GM12892 (cell line): Measurements from ENCODE around the gene PSPN. TPM values are rescaled to one million over a fixed set of nuclear protein-coding genes. Genes with fewer than 3 reads are reported as not detected.

Experiments used
- DNase-seq: peaks from one replicate; pipeline ENCODE4 v3.0.0; 2011; ENCODE audit not compliant: insufficient read length
- FAIRE-seq: peaks from 2 replicates; lab custom pipeline; 2011; peaks lifted over from hg19 to GRCh38; lab: Jason Lieb, UNC
- POLR2A ChIP-seq: IDR thresholded peaks from 2 replicates; pipeline ENCODE4 v1.6.1; 2011; ENCODE audit warnings: low read depth, low read length, control low read depth
- POLR2AphosphoS5 ChIP-seq: IDR thresholded peaks from 2 replicates; pipeline ENCODE4 v1.6.1; 2011; ENCODE audit warnings: low read depth, low read length, control low read depth
- TAF1 ChIP-seq: IDR thresholded peaks from 2 replicates; pipeline ENCODE4 v1.6.1; 2011; ENCODE audit warnings: low read depth, mild to moderate bottlenecking, control low read depth, low read length, borderline replicate concordance
- polyA plus RNA-seq: library from polyadenylated mRNA; unstranded; fragments of >200 nt; gene quantifications from one replicate; pipeline ENCODE4 v1.2.1, GENCODE V29; 2012; ENCODE audit warnings: missing spikeins, inconsistent platforms; ENCODE audit not compliant: missing spikeins

PSPN gene, protein sequence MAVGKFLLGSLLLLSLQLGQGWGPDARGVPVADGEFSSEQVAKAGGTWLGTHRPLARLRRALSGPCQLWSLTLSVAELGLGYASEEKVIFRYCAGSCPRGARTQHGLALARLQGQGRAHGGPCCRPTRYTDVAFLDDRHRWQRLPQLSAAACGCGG
- 0.51 TPM for polyA plus RNA-seq

DNA sequence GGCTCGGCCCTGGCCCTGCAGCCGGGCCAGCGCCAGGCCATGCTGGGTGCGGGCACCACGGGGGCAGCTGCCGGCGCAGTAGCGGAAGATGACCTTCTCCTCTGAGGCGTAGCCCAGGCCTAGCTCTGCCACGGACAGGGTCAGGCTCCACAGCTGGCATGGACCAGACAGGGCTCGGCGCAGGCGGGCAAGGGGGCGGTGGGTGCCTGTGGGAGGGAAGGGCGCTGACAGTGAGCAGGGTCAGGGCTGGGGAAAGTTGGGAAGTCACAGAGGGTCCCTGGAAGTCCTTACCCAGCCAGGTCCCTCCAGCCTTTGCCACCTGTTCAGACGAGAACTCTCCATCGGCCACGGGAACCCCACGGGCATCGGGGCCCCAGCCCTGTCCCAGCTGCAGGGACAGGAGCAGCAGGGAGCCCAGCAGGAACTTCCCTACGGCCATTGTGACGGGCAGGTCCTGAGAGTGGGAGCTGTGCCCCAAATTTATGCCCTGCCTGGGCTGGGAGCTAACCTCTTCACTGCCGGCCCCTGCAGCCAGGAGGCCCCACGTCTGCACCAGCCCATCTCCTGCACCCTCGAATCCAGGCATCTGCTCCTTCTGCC lies at the start of gene PSPN:
Gene PSPN, minus strand, starts transcription at position 523 of the 600 bp plus-strand sequence. Its CDS starts 84 bp downstream, at position 439.
- no peak for DNase-seq
- FAIRE-seq, result no peak
- TF ChIP-seq TAF1 (no peak), POLR2AphosphoS5 (no peak), POLR2A (no peak)

DNA sequence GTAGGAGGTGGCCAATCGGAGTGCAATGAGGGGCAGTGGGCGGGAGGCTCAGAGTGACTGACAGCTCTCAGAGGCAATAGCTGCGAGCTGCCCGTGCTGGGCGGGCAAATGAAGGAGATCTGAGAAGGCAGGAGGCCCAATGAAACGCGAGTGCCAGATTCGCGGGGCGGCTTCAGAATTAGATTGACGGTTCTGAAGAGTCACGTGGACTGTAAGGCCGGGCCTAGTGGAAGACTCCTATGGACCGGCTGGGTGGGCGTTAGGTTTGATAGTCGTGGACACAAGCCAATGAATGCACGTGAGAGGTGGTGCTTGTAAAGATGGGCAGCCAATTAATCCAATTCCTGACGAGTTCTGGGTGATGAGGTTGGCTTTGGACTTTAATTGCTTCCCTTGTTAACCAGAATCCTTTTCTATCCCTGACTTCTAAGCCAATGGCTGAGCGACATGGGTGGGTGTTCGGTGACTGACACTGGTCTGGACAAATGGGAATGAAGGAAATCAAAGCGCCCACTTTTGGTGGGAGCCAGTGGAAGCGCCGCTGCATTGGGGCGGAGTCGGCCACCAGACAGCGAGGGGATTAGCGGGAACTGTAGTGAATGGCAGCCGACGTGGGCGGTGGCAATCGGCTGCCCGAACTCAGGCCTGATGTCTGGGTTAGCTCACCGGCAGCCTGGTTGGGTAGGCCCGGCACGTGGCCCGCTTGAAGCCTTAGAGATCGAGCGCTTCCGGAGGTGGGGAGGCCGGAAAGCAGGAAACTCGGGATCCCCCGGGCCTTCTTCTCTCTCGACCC lies 49.4 kb upstream of the PSPN start:
- TF ChIP-seq POLR2A (peak; percentile 46; the same call in 1 of the 2 replicates), POLR2AphosphoS5 (0 out of 2 replicates have a peak, but pooled peaks have one; percentile 11), TAF1 (no peak)
- FAIRE-seq, result peak; percentile 100

DNA sequence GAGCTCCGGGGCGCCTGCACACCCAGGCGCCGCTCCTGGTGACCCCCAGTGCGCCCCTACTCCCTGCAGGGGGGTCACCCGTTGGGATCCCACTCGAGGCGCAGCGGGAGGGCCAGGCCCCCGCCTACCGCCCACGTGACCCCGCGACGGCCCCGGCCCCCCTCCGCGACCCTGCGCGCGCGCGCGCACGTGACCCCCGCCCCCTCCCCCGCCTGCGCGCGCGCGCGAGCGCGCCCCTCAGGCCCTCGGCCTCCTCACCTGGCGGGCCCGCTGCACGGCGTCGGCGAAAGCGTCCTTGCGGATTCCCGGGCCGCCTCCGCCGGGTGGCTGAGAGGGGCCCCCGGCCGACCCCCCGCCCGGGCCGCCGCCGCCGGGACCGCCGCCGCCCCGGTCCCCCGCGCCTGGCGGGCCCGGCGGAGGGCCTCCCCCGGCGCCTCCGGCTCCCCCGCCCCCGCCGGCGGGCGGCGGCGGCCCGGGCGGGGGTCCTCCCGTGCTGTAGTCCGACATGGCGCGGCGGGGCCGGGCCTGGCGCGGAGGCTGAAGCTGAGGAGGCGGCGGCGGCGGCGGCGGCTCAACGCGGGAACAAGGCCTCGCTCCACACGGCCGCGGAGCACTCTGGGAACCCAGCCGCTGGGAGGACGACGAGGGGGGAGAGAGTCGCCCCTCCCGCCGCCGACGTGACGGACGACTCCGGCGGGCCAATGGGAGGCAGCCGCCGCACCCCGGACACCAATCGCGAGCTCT lies 48.6 kb upstream of the PSPN start, which contains the start of gene KHSRP:
Gene KHSRP, minus strand, starts transcription at position 617 of the 744 bp plus-strand sequence. Its CDS starts 110 bp downstream, at position 507.
- peak; percentile 65; the same call in 1 of the 2 replicates for TF ChIP-seq POLR2A
- TF ChIP-seq POLR2AphosphoS5, result 0 out of 2 replicates have a peak, but pooled peaks have one; percentile 52
- TF ChIP-seq TAF1, result peak; percentile 34; the same call in 1 of the 2 replicates
- FAIRE-seq, result no peak
- no peak for DNase-seq

More for the DNA sequence above, 49.4 kb upstream of the PSPN start:
- peak; percentile 99 for DNase-seq

DNA sequence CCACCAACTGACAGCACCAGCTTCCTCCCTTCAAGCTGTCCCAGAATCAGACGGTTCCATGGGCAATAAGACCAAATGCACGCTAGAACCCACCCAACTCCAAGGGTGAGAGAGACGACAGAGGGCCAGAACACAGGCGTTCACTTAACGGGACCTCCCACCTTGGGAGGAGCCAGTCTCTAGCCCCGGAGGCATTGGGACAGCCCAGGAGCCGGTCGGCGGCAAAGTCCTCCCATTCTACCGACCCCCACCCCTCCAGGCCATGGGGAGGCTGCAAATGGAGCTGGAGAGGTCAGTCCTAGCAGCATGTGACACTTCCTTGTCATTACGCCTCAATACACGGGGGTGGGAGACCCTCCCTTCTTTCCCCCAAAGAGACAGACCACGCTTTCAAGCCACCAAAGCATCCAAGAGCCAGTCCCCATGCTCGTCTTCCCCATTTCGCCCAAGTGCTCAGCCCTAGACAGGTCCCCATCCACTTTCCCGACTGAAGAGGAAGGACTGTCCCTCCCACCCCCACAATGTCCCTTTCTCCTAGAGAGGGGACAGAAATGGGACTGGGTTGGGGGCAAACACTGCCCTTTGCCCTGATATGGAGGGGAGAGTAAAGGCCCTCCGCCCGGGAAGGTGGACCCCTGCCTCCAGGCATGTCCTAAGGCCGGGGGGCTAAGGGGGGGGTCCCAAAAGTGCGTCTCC lies 47.9 kb upstream of the PSPN start:
- DNase-seq, result no peak
- peak; percentile 64 for FAIRE-seq
- no peak for TF ChIP-seq TAF1
- TF ChIP-seq POLR2A, result no peak
- TF ChIP-seq POLR2AphosphoS5, result 0 out of 2 replicates have a peak, but pooled peaks have one; percentile 19

DNA sequence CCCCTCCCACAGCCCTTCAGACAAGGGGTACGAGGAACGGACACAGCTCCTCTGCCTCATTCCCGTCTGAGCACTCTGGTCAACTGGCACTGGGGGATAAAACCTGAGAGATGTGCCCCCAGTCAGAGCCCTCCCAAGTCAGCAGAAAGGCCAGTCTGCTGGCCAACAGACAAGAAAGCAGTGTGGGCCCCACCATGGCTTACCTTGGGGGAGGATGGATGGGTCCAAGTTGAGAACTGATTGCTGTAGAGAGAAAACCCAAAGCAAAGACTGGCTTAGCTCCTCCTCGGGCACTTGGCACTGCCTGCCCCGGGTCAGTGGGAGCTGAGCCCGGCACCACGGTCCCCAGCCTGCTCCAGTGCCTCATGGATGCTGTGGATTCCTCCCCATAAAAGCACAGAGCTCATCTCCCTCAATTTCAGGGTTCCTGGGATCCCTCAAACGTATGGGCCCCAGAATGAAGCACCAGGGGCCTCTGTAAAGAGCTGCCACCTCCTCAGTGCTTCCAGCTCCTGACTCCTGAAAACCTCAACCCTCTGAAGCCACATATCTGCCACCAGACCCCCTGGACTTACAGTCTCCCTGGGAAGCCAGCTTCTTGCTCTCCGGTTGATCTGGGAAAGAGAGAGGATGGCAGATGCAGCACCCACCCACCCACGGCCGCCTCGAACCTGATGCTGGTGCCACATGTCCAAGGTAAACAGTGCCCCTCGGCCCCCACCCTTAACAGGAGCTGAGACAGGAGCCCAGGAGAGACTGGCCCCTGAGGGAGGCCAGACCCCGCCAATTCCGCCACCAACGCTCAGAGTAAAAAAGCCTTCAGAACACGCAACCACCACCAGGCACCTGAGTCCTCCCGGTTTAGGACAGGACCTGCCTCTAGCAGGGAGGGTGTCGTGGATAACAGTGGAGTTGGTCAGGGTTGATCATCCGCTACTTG lies 45.6 kb upstream of the PSPN start:
- TF ChIP-seq POLR2AphosphoS5 (0 out of 2 replicates have a peak, but pooled peaks have one; percentile 21), POLR2A (no peak)
- FAIRE-seq (peak; percentile 42), DNase-seq (no peak)

DNA sequence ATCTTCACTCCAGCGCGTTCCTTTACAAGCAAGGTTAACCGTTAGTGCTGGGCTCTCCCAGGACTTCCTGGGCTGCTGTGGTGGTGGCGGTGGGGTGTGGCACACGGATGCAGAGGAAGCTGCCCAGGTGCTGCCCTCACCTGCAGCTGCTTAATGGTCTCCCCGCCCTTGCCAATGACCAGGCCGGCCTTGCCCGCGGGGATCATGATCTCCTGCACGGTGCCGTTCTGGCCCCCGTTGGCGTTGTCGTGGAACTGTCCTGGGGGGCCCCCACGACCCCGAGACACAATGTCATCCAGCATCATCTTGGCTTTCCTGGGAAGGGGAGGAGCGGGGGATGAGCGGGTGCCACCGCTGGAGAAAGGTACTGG lies 42.8 kb upstream of the PSPN start:
- TF ChIP-seq POLR2A (no peak), TAF1 (no peak), POLR2AphosphoS5 (no peak)
- DNase-seq (no peak), FAIRE-seq (no peak)

DNA sequence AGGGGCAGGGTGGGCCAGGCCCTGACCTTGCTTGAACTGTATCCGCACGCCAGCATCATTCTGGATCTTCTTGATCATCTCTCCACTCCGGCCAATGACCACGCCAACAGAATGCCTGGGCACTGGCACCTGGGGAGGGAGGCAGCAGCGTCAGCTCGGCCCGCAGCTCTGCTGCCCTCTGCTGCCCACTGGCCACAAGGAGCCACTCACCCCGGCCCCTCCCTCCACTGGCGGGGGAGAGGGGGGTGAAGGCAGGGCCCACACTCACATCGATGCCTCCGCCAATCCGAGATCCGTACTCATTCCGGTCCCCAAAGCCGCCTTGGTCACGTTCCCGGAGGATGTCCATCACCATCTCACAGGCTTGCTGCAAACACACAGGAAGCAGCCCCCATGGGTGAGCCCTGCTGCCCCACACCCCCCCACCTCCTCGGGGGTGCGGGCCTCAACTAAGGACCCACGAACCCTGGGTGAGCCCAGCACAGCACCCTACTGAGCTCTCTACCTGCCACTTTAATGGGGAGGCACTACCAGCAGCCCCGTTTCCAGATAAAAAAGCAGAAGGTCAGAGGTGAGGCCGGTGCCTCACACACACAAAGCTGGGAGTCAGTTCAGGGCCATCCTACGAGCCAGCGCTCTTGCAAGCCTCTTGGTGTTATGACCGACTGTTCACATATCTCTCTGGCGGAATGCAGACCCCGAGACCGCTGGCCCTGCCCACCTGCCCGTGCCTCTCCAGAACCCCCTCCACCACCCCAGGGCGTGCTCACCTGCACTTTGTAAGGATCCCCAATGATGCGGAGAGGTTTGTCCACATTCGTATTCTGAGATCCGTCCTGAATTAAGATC lies 42.2 kb upstream of the PSPN start:
- no peak for DNase-seq
- FAIRE-seq, result no peak
- no peak; the same call in 1 of the 2 replicates for TF ChIP-seq POLR2AphosphoS5
- no peak for TF ChIP-seq TAF1
- no peak; the same call in none of the 2 replicates for TF ChIP-seq POLR2A

DNA sequence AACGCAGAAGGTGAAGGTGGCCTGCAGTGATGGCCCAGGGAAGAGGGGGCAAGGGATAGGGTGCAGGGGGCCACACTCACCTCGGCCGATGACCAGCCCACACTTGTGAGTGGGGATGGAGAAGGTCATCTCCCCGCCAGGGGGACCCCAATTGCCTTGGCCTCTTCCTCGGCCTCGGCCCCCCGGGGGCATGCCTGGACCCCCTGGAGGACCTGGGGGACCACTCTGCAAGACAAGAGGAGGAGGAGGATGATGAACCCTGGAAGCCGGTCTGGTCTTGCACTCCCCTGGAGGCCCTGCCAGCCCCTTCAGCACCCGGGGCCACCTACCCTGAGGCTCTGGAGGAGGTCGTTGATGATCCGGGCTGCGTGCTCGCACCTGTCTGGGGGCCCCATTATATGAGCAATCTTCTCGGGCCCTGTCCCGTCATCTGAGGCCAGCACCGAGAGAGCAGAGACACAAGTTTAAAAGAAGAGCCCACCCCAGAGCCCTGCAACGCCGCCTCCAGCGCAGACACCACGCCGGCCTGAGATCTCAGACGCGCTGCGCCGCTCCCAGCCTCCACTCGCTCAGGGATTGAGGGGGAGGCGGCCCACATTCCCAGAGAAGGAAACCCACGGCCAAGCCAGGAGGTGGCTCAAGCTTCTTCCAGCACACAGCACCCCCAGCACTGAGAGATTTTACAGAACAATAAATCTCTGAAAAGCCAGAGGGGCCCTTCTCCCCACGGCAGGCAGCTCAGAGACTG lies 41.1 kb upstream of the PSPN start:
- TF ChIP-seq POLR2AphosphoS5 (0 out of 2 replicates have a peak, but pooled peaks have one; percentile 3), TAF1 (no peak)
- DNase-seq (no peak), FAIRE-seq (no peak)
